Activated gamma-delta T cell treated with Interleukin-2 at 50 U/mL for 16 hours (primary cell): Measurements from ENCODE around the gene TSPOAP1.

Experiments
- DNase-seq: peaks from one replicate; pipeline ENCODE4 v3.0.0-alpha.2; 2020

TSPOAP1 gene

DNA sequence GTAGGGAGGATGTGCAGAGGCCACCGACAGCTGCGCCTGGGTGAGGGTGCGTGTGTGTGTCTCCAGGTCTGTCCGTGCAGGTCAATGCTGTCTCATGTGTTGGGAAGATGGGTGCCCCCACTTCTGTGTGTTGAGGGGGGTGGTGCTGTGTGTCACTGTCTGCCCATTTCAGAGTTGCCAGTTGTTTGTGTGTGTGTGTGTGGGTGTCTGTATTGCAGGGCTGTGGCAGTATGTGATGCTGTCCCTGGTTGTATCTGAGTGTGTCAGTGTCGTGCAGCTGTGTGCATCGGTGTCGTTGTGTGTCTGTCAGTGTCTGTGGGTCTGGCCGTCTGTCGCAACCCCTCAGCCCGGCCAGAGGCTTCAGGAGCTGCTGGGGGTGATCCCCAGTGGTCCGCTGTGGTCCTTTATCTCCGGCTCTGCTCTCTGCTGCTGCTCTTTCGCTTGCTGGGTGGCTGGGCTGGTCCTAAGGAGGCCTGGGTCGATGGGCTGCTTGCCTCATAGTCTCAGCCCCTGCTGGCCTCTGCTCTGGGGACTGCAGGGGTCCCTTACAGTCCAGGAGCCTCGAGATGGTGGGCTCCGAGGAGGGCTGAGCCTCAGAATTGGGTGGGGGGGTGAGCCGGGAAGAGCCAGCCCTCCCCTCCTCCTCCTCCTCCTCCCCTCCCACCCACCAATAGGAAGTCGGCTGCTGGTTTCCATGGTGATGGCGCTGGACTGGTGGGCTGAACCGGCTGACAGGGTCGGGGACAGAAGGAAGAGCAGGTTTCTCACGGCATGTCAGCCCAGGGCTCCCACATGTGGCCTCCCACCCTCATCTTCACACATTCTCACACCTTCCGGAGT lies at the start of gene TSPOAP1:
TSPOAP1 (minus strand) TSS at position 601 of the 840 bp plus-strand sequence. CDS start 875 bp downstream, outside the sequence.
- peak; percentile 77 for DNase-seq

DNA sequence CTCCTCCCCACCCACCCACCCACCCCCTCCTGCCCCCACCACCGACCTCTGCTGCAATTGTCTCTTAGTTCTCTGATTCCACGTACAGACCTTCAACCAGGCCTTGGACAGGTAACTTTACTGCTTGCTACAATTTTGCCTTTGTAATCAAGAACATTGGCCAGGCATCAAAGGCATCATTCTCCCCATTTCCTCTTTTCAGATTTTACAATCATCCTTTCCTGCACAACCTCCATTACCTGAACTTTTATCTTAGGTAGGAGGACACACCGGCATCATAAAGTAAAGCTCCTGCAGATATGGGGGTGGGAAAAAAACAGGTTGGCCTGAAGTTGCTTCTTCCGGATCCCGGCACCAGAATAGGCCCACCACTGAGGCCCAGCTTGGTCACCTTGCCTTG lies 49.1 kb upstream of the TSPOAP1 start:
- no peak for DNase-seq

- no peak for DNase-seq
Observed at GRCh38 chr17:58377093-58377601, 48.6 kb upstream of the TSPOAP1 start.

GRCh38 chr17:58376472-58377000 lies 47.9 kb upstream of the TSPOAP1 start:
- no peak for DNase-seq

GRCh38 chr17:58375811-58376210 lies 47.2 kb upstream of the TSPOAP1 start:
- DNase-seq: no peak

- DNase-seq: no peak
Observed at GRCh38 chr17:58375256-58375655, 46.7 kb upstream of the TSPOAP1 start.

DNA sequence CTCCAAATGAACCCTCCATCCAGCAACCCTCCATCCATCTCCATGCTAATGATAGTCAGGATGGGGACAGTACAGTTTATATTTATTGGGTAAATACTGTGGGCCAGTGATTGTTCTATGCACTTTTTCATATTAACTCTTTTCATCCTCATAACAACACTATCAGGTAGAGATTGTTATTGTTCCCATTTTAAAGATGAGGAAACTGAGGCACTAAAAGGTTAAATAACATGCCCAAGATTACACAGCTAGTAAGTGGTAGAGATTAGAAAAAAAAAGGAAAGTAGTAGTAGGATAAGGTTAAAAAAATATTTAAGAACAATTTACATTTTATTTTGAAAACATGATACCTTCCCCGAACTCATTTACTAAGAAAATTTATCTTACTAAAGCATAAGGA lies 45.3 kb upstream of the TSPOAP1 start:
- no peak for DNase-seq

DNA sequence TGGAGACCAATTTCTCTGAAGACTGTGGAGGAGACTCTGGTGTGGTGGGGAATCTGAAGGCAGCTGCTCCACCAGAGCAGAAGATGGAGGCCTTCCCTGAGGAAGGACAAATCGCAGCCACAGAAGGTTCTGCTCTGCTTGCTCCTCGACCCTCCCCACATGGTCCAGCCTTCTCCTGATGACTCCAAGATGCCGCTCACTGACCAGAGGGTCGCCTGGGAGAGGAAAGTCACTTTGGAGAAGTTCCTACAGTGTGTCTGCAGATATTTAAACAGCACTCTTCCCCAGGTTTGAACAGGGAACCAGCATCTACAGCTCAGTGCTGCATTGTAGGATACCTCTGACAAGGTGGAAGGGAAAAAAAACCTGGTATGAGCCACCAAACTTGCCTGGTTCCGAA lies 44.4 kb upstream of the TSPOAP1 start:
- DNase-seq: no peak

DNA sequence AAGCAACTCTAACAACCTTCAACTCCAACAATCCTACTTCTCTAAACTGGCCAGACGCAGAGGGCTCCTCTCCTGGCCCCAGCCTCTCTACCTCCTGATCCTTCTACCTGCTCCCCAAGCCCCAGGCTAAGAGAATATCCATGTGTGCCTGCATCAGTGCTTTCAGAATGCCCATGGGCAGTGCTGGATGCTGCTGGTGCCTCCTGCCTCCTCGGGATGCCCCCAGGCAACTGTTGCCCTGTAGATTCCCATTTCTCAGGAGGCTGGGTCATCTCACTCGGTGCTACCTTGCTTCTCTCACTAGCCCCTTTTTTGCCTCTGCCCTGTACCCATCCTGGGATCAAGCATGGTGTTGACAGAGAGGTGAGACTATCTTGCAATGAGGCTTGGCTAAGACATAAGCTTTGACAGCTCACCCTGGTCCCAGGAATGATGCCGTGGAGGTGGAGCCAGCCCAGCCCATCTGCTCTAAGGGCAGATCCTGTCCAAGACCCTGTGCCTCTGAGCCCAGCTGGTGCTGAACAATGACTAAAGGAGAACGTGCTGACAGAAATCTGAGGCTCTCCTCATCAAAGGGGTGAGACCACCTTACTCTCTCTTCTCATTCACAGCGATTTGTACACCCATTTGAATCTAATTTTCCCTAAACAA lies 42.8 kb upstream of the TSPOAP1 start:
- no peak for DNase-seq

DNA sequence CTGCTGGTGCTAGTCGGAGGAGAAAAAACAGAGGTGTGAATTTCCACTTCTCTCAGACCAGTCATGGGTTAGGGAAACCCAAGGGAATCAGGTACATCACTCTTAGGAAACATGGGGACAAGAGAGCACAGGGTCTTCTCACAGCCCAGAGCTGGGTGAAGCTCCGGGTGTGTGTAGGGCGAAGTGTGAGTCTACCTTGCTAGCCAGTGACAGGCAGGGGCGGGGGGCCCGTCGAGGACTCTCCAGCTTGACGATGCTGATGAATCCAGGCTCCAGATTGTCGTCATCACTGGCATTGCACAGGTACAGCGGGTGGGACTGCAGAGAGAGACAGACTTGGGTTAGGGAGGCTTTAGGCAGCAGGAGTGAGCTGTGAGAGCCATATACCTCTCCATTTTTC lies 42.1 kb upstream of the TSPOAP1 start:
- DNase-seq: no peak

GRCh38 chr17:58370309-58370708 lies 41.7 kb upstream of the TSPOAP1 start:
- no peak for DNase-seq

- no peak for DNase-seq
Observed at GRCh38 chr17:58369214-58370031, 40.8 kb upstream of the TSPOAP1 start.

- no peak for DNase-seq
Observed at GRCh38 chr17:58368860-58369213, 40.2 kb upstream of the TSPOAP1 start.

GRCh38 chr17:58367461-58367860 lies 38.9 kb upstream of the TSPOAP1 start:
- no peak for DNase-seq

GRCh38 chr17:58365980-58366595 lies 37.5 kb upstream of the TSPOAP1 start:
- DNase-seq: no peak

- no peak for DNase-seq
Observed at GRCh38 chr17:58365185-58365979, 36.8 kb upstream of the TSPOAP1 start.

- DNase-seq: no peak
Observed at GRCh38 chr17:58364270-58364942, 35.8 kb upstream of the TSPOAP1 start.

DNA sequence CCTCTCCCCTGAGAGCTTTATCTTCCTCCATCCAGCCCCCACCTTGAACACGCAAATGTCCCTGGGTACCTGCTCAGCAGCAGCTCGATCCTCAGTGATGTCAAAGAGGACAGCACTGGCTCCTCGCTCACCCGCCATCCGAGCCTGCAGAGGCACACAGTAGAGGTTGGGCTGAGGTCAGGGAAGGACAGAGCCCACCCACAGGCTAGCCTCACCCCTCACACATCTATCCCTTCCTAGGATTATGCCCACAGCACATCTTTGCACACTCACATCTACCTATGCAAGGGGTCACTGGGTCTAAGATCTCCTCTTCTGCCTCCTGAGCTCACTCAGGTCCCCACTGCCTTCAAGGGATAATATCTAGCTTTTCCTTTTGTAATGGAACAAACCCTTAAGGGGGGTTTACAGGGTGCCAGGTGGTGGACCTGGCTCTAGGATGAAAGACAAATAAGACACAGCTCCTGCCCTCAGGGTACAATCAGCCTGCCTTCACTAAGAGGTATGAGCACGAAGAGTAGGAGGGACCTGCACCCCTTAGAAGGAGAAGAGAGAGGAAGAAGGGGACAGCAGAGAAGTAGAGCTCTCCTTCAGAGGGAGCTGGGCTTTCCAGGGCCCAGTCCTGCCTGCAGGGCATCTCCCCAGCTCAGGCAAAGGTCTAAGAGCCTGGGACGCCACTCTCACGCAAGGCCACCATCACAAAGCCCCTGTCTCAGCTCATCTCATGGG lies 35.0 kb upstream of the TSPOAP1 start:
- DNase-seq: no peak

DNA sequence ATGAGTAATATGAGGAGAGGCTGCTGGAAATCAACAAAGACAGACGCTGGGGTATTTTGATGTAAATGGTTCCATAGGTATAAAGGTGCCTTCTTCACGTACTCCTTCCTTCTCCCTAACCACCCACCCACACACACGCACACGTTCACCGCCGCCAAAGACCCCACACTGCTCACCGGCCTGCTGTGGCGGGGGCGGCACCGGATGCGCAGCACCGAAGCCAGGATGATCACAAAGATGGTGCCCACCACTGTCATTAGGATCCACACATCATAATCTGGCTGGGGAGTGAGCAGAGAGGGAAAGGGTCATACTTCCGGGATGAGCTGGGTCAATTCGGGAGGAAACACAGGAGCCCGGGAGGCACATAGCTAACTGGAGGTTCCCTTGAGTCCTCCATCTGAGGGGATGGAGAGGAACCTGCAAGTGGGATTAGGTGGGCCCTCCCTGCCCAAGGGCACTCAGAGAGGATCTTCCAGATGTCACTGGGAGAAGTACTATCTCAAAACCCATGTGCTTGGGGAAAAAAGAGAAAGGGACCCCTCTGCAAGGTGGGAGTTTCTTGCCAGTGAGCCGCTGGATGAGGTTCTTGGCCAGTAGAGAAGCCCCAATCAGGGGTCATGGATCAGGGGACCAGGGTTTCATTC lies 33.9 kb upstream of the TSPOAP1 start:
- no peak for DNase-seq
